Fibroblast of skin of left biceps (primary cell): ENCODE measurements around the gene TMC3.
"Not testable (repeated sequence)": the region's sequence is repeated elsewhere in the genome, so short reads cannot be mapped to it uniquely, and the experiment has no call there.

Experiments
- DNase-seq, 2 experiments: peaks; one replicate each; pipeline ENCODE4 v3.0.0-alpha.2; 2013; ENCODE audit warnings: low read depth in 2 of 2

Gene TMC3

DNA sequence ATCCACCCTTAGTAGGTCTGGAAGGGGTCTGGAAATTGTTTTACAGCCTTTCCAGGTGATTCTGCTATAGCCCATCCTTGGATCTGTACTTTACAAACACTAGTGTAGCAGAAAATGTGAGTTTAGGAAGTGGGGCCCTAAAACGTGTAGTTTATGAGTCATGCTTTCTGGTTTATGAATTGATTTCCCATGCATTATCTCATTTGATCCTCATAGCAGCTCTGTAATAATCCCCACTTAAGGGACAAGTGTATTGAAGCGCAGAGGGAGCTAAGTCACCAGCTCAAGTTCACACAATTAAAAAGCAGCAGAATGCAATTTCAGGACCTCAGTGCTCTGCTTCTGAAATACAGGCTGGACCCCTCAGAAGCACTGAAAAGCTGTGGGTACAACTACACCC, 27.4 kb downstream of the TMC3 start:
- no peak for DNase-seq

DNA sequence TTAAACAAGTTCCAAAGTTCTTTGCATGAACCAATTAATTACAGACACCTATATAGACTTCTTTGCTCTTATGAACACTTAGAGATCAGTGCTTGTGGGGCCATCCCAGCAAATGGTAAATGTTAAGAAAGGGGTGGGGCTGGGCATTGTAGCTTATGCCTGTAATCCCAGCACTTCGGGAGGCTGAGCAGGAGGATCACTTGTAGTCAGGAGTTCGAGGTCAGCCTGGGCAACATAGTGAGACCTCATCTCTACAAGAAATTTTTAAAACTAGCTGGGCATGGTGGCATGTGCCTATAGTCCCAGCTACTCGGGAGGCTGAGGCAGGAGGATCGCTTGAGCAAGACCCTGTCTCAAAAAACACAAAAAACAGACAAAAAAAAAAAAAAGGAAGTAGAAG, 30.6 kb downstream of the TMC3 start:
- no peak for DNase-seq

- no peak for DNase-seq
These were observed 32.7 kb downstream of the TMC3 start for GRCh38 chr15:81341351-81341750.

DNA sequence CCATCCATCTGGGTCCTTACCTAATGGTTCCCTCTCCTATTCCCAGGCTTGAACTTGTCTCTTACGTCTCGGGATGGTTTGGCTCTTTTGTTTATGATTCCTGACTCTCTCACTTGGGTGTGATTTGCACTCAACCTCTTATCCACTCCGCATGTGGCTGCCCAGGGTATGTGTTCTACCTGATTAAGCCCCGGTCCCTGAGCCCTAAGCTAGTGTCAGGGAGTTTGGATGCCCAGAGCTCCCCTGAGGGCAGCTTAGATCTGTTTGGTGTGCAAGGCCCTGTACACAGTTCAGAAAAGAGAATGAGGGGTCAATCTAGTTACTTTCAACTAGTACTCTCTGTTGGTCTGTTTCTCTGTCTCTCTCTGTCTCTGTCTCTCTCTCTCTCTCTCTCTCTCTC, 34.2 kb downstream of the TMC3 start:
- DNase-seq = no peak

GRCh38 chr15:81339321-81339720, 34.7 kb downstream of the TMC3 start:
- no peak for DNase-seq

DNA sequence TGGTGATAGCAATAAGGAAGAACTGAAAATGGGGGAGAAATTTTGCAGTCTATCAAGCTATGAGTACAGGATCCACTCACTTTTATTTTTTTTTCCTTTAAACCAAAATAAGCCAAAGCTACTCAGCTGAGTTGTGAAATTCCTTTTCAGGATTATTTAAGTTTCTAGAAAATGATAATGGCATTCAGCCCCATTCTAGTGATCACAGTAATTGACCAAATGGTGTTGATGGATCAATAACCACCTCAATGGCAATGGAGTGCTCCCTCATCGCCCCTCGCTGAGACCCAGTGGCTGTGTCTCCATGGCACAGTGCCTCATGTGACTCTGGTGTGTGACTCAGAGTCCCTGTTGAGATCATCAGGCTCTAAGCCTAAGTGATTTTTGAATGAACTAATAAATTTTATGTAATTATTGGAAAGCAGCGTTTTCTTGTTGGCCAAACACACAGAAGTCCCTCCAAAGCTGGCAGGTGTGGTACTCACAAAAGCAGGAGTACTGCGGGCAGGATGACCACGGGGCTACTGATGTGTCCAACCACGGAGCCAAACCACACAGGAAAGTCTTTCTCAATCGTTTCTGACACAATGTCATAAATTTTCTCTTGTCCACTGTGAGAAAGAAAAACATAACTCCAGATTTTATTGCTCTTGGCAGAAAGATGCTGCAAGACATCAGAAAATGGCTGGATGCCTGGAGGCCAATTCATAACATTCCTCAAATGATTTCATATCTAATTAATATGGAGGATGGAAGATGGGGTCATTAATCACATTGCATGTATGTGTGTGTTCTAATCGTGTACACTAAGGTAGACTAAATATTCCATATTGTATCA, 35.6 kb downstream of the TMC3 start:
- peak; percentile 93 to 94 for DNase-seq

- no peak for DNase-seq
These were observed 36.3 kb downstream of the TMC3 start for GRCh38 chr15:81337713-81338157.

DNA sequence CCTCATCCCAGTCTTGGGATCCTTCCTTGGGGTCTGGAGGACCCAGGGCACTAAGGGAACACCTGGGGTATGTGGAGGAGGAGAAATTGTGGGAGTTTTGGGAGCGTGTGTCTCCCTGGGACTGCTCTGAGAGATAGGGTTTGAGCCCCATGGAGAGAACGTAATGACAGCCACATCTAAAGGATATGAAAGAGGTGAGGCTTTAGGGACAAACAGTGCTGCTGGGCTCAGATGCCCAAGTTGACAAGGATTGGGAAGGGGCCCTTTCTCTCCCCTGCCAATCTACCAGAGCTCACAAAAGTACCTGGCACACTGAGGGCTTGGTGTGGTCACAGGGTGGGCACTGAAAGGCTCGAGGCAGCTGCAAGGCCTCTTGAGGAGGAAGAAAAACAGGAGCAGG, 36.8 kb downstream of the TMC3 start:
- DNase-seq = no peak

DNA sequence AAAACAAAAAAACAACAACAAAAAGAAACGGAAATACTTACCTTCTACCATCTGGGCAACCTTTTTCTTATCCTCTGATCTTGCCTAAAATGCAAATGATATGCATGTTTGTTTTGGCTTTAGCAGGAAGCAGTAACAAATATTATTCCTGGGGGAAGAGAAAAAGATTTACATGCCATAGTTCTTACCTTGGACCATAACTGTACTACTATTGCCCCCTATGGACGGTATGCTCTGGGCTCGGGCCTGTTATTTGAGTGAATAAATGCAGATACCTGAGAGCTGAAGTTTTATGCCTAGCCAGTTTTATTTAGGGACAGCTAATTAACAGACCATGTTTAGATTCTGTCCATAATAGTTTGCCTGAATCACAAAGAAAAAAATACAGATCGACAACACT, 37.4 kb downstream of the TMC3 start:
- DNase-seq = no peak

DNA sequence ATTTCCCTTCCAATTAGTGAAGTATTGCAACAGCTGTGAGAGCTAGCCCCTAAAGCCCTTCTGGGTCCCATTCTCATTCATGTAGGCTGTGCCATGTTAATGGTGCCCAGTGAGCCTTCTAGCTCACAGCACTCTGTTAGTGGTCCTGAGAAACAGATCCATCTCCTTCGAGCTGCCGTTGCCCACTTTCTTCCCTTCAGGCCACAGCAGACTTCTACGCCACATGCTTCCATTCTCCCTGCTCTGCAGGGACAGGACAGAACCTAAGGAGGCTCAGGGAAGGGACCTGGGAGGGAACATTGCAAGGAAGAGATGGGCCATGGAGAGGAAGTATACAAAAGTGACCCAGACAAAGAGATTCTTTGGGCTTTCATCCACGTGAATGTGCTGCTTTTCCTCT, 38.4 kb downstream of the TMC3 start:
- DNase-seq = no peak

DNA sequence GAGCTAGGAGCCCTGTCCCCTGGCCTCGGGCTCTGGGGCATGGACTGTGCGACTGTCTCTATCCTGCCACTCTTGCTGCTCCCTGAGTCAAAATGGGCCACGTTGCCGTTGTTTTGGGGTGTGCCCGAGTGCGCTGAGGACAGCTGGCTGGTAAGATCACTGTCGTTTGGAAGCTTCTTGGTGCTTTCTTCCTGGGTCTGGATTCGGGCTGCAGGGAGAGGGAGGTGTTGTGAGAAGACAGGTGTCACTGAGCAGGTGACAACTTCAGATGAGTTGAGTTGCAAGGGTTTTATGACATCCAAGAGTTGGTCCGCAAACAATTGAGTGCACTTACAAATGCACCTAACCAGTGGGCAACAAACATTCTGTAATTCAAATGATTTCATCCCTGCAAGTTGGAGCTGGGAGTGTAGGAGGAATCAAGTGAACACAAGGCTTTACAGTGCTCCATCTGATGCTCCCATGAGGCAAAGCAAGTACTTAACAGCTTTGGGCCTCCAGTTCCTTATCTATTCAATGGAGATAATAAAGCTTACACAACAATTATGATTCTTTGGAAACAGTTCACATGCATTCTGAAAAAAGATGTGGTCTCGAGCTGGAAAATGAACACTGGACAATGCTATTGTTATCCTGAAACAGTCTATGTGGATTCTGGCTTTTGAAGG, 39.1 kb downstream of the TMC3 start:
- DNase-seq = no peak

DNA sequence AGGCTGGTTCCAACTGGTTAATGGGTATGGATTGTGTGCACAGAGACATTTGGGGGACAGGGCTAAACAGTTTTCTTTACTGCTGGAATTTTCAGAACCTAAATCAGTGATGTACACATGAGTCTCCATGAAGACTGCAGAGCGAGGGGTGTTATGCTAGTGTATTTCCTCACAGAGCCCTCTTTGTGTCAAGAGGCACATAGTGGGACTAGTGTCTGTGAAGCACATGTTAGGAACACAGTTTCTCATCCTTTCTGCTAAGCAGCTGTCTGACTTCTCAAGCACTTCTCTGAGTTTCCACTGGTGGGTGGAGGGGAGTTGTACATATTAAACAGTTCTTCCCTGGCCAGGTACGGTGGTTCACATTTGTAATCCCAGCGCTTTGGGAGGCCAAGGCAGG, 40.6 kb downstream of the TMC3 start:
- no peak for DNase-seq

DNA sequence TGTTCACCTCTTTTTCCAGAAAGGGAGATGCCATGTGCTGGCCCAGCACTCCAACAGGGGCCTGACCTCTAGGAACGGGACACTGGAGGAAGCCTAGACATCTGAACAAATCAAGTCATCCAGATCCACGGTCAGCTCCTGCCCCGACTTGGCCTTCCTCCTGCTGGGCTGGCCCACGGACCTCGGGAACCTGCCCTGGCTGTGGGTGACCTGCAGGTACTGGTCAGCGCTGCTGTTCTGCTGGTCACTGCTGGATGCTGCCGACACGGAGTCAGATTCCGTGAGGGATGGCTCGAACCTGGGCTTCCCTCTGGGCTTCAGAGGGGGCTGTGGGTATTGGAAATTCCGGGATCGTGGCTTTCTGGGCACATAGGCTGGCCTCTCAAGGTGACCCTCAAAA, 41.7 kb downstream of the TMC3 start:
- DNase-seq = no peak

DNA sequence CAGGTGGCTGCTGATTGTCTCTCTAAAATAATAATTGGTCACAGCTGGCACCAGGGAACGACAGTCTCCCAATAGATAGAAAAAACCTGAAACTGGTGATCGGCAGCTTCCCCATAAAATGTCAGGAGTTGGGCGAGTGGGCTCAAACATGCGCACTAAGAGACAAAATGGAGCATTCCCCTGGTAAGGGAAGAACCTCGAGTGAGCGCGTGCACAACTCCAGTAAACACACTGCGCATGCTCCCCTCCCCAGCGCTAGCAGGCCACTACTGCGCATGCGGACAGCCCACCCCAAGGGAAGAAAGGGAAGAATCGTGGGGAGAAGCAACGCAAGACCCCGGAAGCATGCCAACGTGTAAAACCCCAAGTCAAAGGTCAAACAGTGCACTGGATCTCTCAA, 42.4 kb downstream of the TMC3 start:
- DNase-seq = no peak

DNA sequence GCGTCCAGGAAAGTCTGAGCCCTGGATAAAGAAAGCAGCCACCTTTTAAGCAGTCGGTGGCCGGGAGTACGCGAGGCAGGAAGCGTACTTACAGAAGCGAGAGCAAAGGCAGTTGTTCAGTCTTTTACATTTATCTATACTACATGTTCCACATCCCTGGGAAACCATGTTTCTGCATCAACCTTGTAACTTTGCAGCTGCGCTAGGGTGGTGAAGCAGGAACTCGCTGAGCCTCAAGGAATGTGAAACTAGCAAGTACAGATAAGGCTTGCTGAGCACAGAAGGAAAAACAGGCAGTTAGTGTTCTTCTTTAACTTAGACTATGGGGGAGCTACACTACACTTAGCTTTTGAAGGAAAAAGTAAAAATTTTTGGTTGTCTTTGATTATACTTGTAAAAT, 42.9 kb downstream of the TMC3 start:
- not testable (repeated sequence) for DNase-seq

DNA sequence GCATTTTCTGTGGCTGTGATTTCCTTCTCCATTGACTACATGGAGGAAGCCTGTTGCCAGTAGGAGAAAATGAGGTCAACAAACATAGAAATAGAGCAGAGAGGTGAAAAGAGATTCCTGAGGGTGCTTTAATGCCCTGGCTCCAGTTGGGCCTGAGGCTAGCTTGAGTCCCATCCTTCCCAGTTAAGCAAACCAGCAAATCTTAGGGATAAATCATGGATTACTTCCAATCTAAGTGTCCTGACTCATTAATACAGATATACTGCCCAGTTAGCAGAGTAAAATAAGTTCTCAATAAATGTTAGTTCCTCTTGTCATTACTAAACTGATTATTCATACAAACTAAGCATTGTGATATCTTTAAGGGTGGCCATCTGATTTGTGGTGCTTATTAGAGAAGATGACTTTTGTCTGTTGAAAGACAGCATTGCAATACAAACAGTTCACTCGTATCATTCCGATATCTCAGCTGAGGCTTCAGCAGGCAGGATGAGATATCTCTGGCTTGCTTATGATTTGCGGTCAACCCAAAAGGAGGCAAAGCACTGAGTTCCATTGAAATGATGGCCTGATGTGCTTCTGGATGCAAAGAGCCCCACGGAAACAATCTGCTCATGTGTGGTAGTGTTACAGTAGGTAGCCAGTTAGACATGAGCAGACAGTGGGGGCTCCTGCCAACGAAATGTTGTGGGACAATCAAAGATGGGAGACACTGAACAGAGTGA, 43.5 kb downstream of the TMC3 start:
- no peak for DNase-seq

DNA sequence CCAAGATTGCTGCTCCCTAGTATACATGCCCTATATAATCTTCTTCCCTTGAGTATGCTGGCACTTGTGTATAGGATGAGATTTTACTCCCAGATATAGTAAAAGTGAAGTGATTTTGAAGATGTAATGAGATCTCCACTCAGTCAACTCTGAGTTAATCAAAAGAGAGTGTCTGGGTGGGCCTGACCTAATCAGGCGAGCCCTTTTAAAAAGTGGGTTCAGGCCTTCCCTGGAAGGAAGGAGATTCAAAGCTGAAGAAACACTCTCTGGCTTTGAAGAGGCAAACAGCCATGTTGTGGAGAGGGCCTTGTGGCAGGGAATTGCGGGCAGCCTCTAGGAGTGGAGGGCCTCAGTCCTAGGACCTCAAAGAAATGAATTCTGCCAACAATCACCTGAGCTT, 44.6 kb downstream of the TMC3 start:
- no peak for DNase-seq

DNA sequence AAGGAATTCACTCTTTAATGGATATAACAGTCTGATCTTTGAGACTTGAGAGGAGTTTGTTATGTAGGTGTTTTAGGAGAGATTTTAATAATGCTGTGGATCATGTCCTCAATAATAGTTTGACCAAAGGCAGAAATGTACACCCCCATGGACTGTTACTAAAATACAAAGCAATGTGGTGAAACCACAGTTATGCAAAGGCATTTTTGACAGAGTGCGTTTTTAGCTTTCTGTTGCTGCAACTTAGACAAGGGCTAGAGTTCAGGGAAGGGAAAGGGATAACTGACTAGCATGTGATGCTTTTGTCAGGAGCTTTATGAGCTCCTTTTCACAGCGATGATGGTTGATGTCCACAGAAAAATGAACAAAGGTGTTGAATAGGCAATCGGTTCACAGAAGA, 46.5 kb downstream of the TMC3 start:
- DNase-seq = peak; percentile 73 to 76

- no peak for DNase-seq
These were observed 47.4 kb downstream of the TMC3 start for GRCh38 chr15:81326466-81327212.

DNA sequence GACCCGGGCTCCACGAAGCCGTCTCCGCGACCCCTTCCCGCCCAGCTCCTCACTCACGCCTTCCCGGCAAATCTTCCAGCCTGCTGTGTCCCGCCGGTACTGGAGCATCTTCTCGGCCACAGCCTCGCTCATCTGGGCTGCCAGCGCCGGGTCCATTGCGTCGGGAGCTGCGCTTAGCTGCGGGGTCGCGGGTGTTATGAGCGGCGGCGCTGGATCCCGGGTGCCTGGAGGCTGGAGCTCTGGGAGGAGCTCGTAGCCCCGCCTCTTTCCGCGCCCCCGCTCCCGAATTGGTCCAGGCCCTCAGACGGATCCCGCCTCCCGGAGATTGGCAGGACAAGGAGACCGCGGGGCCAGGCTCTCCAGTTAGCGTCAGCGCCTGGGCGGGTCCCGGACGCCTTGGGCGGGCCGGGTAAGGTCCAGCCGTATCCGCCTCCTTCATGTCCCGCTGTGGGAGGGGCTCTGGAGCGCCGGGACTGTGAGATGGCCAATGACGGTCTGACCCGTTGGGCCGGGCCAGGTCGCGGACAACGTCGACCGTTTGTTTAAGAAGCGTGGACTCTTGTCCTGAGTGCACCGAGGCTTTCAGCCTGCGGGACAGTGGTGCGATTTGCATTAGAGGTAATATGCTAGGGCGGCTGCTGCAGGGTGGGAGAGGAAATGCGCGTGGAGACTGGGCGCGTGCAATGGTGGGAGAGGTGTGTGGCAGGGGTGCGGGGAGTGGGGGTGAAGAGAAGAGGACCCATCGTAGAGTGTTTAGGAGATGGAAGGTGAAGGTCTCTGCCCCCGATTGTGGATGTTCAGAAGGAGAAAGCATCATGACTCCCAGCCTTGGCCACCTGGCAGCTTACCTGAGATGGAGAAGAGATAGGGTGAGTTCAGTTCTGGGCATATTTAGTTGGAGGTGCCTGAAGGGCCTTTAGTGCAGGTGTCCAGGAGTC, 49.8 kb downstream of the TMC3 start, which contains the start of gene STARD5:
Gene STARD5 (minus strand): TSS at position 198 of the 938 bp plus-strand sequence. CDS start 42 bp downstream, at position 156.
- DNase-seq = peak; percentile 79 to 87

- DNase-seq = no peak
These were observed 50.5 kb downstream of the TMC3 start for GRCh38 chr15:81323559-81323943.
